Vagina (tissue), 2 donors: ENCODE results near the gene INA.

Experiments
- POLR2A ChIP-seq, 2 donors: fragments of 450-650 bp; IDR thresholded peaks; one replicate each; pipeline ENCODE4 v1.6.1; 2017; ENCODE audit warnings: antibody characterized with exemption in 2 of 2, mild to moderate bottlenecking in 2 of 2, moderate library complexity in 2 of 2
- TF ChIP-seq, protein P1 (sequence below), 3 experiments: fragments of 450-650 bp in 2 of 3; fragments of 200-600 bp in 1 of 3; sonication (generic) in 1 of 3; IDR thresholded peaks; one replicate each; pipeline ENCODE4 v1.5.1; 2017 to 2019; ENCODE audit warnings: antibody characterized with exemption in 3 of 3, mild to moderate bottlenecking in 2 of 3, moderate library complexity in 2 of 3

DNA sequence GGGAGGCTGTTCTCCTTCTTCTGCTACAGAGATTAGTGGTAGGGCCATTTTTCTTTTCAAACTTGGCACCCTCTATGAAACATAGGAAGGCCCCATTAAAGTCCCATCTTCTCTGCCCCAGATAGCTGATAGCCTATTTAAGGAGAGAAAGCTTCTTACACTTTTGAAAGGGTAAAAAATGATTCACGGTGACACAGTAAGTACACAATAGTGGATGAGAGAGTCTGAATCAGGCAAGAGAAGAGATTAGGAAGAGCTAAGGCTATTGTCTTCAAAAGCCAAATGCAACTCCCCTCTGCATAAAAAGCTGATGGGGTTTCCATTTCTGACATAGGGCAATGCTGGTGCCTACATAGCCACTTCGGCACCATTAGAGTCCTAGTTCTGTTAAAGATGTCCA is 3.6 kb downstream of the INA start:
- TF ChIP-seq, protein P1, sequence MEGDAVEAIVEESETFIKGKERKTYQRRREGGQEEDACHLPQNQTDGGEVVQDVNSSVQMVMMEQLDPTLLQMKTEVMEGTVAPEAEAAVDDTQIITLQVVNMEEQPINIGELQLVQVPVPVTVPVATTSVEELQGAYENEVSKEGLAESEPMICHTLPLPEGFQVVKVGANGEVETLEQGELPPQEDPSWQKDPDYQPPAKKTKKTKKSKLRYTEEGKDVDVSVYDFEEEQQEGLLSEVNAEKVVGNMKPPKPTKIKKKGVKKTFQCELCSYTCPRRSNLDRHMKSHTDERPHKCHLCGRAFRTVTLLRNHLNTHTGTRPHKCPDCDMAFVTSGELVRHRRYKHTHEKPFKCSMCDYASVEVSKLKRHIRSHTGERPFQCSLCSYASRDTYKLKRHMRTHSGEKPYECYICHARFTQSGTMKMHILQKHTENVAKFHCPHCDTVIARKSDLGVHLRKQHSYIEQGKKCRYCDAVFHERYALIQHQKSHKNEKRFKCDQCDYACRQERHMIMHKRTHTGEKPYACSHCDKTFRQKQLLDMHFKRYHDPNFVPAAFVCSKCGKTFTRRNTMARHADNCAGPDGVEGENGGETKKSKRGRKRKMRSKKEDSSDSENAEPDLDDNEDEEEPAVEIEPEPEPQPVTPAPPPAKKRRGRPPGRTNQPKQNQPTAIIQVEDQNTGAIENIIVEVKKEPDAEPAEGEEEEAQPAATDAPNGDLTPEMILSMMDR (IDR thresholded peaks at IDR 0.05): no peak
- TF ChIP-seq POLR2A (IDR thresholded peaks at IDR 0.05): no peak
